ENCODE results near the gene MTUS2.

The MTUS2 gene

DNA sequence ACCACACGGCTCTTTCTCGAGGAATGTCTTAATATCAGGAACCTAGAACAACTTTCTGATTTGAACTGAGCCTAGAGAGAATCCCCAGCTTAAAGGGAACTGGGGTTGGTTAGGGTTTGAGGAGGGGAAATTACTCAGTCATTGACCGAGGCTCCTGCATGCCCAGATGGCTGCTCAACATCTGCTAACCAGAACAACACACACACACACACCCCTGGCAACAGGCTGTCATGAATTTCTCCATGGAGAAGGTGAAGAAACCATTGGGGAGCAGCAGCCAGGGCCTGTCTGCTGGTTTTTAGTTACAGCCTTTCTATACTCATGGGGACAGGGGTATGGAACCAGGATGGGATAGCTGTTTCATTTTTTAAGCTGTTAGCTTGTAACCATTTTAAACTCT, 5.2 kb downstream of the MTUS2 start:
- TF ChIP-seq, protein P1, sequence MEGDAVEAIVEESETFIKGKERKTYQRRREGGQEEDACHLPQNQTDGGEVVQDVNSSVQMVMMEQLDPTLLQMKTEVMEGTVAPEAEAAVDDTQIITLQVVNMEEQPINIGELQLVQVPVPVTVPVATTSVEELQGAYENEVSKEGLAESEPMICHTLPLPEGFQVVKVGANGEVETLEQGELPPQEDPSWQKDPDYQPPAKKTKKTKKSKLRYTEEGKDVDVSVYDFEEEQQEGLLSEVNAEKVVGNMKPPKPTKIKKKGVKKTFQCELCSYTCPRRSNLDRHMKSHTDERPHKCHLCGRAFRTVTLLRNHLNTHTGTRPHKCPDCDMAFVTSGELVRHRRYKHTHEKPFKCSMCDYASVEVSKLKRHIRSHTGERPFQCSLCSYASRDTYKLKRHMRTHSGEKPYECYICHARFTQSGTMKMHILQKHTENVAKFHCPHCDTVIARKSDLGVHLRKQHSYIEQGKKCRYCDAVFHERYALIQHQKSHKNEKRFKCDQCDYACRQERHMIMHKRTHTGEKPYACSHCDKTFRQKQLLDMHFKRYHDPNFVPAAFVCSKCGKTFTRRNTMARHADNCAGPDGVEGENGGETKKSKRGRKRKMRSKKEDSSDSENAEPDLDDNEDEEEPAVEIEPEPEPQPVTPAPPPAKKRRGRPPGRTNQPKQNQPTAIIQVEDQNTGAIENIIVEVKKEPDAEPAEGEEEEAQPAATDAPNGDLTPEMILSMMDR (IDR thresholded peaks at IDR 0.05), result no peak
- peaks cover 47% of the 10 kb centered on the region for H3K27me3 Mint-ChIP-seq (ENCODE audit: low read depth, poor library complexity)
- no peaks in the 10 kb centered on the region for H3K4me1 Mint-ChIP-seq
- DNase-seq, result no peak
- peaks cover 44% of the 10 kb centered on the region for H3K9me3 Mint-ChIP-seq
- no peak overlapping the region for H3K27ac Mint-ChIP-seq
- no peak overlapping the region for H3K4me3 Mint-ChIP-seq
- no peaks in the 10 kb centered on the region for H3K36me3 Mint-ChIP-seq (ENCODE audit: low read depth)

DNA sequence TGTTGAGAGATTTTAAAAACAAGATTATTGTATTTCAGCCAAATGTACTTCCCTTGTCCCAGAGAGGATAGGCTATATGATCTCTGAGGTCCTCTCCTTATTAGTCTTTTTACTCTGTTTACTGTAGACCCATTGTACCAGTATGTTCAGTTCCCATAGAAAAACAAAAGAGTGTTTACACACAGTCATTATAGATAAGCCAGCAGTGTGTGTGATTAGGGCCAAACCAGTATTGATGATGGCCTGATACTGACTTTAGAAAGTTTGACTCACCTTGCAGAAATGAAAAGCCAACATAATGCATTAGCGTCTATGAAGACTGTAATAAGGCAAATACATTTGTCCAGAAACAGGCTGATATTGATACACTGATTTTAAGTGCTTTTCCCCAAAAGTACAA, 6.2 kb downstream of the MTUS2 start:
- no peak for DNase-seq
- H3K27me3 Mint-ChIP-seq (ENCODE audit: low read depth, poor library complexity), result peaks cover 37% of the 10 kb centered on the region
- no peaks in the 10 kb centered on the region for H3K4me1 Mint-ChIP-seq
- H3K4me3 Mint-ChIP-seq, result no peak overlapping the region
- TF ChIP-seq, protein P1 (IDR thresholded peaks at IDR 0.05), result no peak
- peaks cover 54% of the 10 kb centered on the region for H3K9me3 Mint-ChIP-seq
- no peaks in the 10 kb centered on the region for H3K36me3 Mint-ChIP-seq (ENCODE audit: low read depth)
- H3K27ac Mint-ChIP-seq, result no peak overlapping the region

DNA sequence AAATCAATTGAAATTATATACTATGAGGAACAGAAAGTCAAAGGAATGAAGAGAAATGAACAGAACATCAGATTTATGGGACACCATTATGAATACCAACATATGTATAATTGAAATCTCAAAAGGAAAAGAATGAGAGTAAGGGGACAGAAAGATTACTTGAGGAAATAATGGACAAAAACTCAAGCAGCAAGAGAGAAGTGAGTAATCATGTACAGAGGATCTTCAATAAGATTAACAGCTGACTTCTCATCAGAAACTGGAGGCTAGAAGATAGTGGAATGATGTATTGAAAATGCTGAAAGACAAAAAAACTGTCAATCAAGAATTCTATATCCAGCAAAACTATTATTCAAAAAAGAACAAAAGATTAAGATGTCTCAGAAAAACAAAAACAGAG, 10.4 kb downstream of the MTUS2 start:
- H3K9me3 Mint-ChIP-seq, result peaks cover 56% of the 10 kb centered on the region
- no peaks in the 10 kb centered on the region for H3K27me3 Mint-ChIP-seq (ENCODE audit: low read depth, poor library complexity)
- no peaks in the 10 kb centered on the region for H3K4me1 Mint-ChIP-seq
- TF ChIP-seq, protein P1 (IDR thresholded peaks at IDR 0.05), result no peak
- H3K27ac Mint-ChIP-seq, result no peak overlapping the region
- no peaks in the 10 kb centered on the region for H3K36me3 Mint-ChIP-seq (ENCODE audit: low read depth)
- DNase-seq, result no peak
- H3K4me3 Mint-ChIP-seq, result no peak overlapping the region

DNA sequence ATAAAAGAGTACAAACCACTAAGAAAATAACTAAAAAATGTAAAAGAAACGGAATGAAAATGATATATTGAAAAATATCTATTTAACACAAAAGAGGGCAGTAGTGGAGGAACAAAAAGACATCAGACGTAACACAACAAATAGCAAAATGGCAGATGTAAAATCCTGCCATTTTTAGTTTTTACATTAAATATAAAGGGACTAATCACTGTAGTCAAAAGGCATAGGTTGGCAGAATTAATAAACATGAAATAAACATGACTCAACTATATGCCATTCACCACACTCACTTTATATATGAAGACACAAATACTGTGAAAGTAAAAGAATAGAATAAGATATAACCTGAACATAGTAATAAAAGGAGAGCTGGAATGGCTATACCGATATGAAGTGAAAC, 11.0 kb downstream of the MTUS2 start:
- DNase-seq, result no peak
- TF ChIP-seq, protein P1 (IDR thresholded peaks at IDR 0.05), result no peak
- Mint-ChIP-seq H3K27ac (no peak overlapping the region), H3K9me3 (peaks cover 56% of the 10 kb centered on the region), H3K4me1 (no peaks in the 10 kb centered on the region), H3K36me3 (ENCODE audit: low read depth) (no peaks in the 10 kb centered on the region), H3K27me3 (ENCODE audit: low read depth, poor library complexity) (no peaks in the 10 kb centered on the region), H3K4me3 (no peak overlapping the region)

DNA sequence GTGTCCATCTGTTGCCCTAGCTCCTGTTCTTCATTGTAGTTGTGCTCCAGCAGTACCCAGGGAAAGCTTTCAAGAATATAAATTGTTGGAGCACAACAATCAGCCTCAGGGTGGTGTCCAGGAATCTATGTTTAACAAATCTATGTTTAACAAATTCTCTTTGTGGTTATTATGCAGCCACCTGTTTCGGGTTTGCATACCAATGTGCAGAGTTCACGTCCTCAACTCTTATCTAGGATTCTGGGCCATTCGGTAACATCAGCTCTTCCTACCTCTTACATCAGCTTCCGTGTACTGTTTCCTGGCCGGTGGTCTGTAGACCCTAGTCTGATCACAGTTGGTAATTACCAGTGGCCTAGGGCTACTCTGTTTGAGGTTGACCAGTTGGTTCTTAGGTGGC, 17.0 kb downstream of the MTUS2 start:
- no peak overlapping the region for H3K27ac Mint-ChIP-seq
- no peaks in the 10 kb centered on the region for H3K4me1 Mint-ChIP-seq
- peaks cover 6% of the 10 kb centered on the region for H3K9me3 Mint-ChIP-seq
- no peaks in the 10 kb centered on the region for H3K27me3 Mint-ChIP-seq (ENCODE audit: low read depth, poor library complexity)
- no peak for DNase-seq
- no peak overlapping the region for H3K4me3 Mint-ChIP-seq
- TF ChIP-seq, protein P1 (IDR thresholded peaks at IDR 0.05), result no peak
- no peaks in the 10 kb centered on the region for H3K36me3 Mint-ChIP-seq (ENCODE audit: low read depth)

DNA sequence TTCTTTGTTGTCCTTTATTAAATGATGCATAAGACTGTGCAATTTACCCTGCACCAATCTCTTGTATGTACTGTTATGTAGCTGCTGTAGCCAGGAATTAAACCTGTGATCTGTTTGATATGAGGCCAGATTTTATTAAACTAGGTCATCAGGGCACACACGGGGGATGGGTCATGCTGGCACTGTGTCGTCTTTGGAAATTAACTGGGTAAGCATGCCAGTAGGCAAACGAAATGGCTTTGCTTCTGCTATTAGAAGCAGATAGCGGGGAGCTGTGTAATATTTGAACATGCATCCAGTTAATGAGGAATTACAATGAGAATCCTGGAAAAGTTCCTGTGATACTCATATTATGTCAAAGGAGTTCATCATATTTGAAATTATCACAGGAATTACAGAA, 23.5 kb downstream of the MTUS2 start:
- H3K27me3 Mint-ChIP-seq (ENCODE audit: low read depth, poor library complexity), result peaks cover 4% of the 10 kb centered on the region
- DNase-seq, result no peak
- no peak overlapping the region for H3K27ac Mint-ChIP-seq
- no peaks in the 10 kb centered on the region for H3K36me3 Mint-ChIP-seq (ENCODE audit: low read depth)
- TF ChIP-seq, protein P1 (IDR thresholded peaks at IDR 0.05), result no peak
- no peaks in the 10 kb centered on the region for H3K4me1 Mint-ChIP-seq
- H3K4me3 Mint-ChIP-seq, result no peak overlapping the region
- peaks cover 5% of the 10 kb centered on the region for H3K9me3 Mint-ChIP-seq
